ENCODE results near the gene SORCS2. TPM values are rescaled to one million over a fixed set of nuclear protein-coding genes. Genes with fewer than 3 reads are reported as not detected.

SORCS2 gene
- polyA plus RNA-seq, 1 donor (not counting 4 experiments of a cell fraction or from before 2014, with no cell fraction given) = 0.09 TPM

GRCh38 chr4:7458477-7458876 is 266.1 kb downstream of the SORCS2 start:
- DNase-seq (ENCODE audit: low read depth, low spot score) = no peak
- TF ChIP-seq CTCF (optimal IDR thresholded peaks at IDR 0.05 in 1 of 3, IDR thresholded peaks at IDR 0.05 in 1 of 3, conservative IDR thresholded peaks at IDR 0.05 in 1 of 3; ENCODE audit: extremely low read depth in 1 of 3, insufficient read depth in 2 of 3, low read length in 3 of 3) = no peak
- no peak for TF ChIP-seq EZH2 (IDR thresholded peaks at IDR 0.05; ENCODE audit: low read length)
- Histone ChIP-seq H3K27me3 (ENCODE audit: control insufficient read depth, extremely low read depth, insufficient read depth, low read length) (no peaks in the 10 kb centered on the region), H3K4me2 (ENCODE audit: control insufficient read depth, extremely low read depth, insufficient read depth, low read depth, low read length) (no peak overlapping the region), H3K9me1 (ENCODE audit: control insufficient read depth, extremely low read depth, insufficient read depth, low read length) (no peaks in the 10 kb centered on the region), H3K4me1 (ENCODE audit: control insufficient read depth, extremely low read depth, insufficient read depth, low read length) (no peaks in the 10 kb centered on the region), H3K27ac (ENCODE audit: control insufficient read depth, insufficient read depth, low read length) (no peak overlapping the region), H3K9ac (ENCODE audit: control insufficient read depth, extremely low read depth, insufficient read depth, low read length) (no peak overlapping the region), H2AFZ (ENCODE audit: control insufficient read depth, low read length) (no peak overlapping the region), H3K79me2 (ENCODE audit: control insufficient read depth, insufficient read depth, low read length) (no peaks in the 10 kb centered on the region), H3K9me3 (ENCODE audit: control insufficient read depth, low read depth, low read length) (no peaks in the 10 kb centered on the region), H3K4me3 (ENCODE audit: control insufficient read depth in 2 of 3, extremely low read depth in 1 of 3, insufficient read depth in 2 of 3, low read depth in 1 of 3, low read length in 3 of 3) (no peak overlapping the region), H3K36me3 (ENCODE audit: control insufficient read depth in 2 of 2, extremely low read depth in 1 of 2, insufficient read depth in 2 of 2, low read length in 2 of 2) (no peaks in the 10 kb centered on the region), H4K20me1 (ENCODE audit: control insufficient read depth, extremely low read depth, insufficient read depth, low read length) (no peaks in the 10 kb centered on the region)
- dilution Hi-C loops (cut with MboI; ENCODE audit: extremely low pct_ligation_motif_present, low sequenced_read_pairs) = no loop called here
- FAIRE-seq = no peak

DNA sequence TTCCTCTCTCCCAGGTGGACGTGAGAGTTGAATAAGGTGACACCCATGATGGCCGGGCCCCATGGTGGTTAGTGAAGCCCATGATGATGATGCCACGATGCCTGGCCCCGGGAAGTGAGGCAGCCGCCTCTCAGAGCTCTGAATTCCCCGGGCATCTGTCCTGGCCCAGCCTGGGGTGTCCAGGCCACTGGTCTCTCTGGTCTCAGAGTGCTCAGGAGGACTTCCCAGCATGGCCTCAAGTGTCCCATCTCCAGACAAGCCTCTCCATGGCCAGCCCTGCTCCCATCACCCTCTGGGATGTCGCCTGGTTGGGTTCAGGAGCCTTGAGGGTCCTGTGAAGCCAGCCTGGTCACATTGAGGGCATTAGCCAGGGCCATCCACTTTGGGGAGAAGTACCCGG is 267.1 kb downstream of the SORCS2 start:
- Histone ChIP-seq H3K9ac (ENCODE audit: control insufficient read depth, extremely low read depth, insufficient read depth, low read length) (no peak overlapping the region), H3K4me1 (ENCODE audit: control insufficient read depth, extremely low read depth, insufficient read depth, low read length) (no peaks in the 10 kb centered on the region), H3K27me3 (ENCODE audit: control insufficient read depth, extremely low read depth, insufficient read depth, low read length) (no peaks in the 10 kb centered on the region), H3K36me3 (ENCODE audit: control insufficient read depth in 2 of 2, extremely low read depth in 1 of 2, insufficient read depth in 2 of 2, low read length in 2 of 2) (no peaks in the 10 kb centered on the region), H4K20me1 (ENCODE audit: control insufficient read depth, extremely low read depth, insufficient read depth, low read length) (no peaks in the 10 kb centered on the region), H3K4me3 (ENCODE audit: control insufficient read depth in 2 of 3, extremely low read depth in 1 of 3, insufficient read depth in 2 of 3, low read depth in 1 of 3, low read length in 3 of 3) (no peak overlapping the region), H3K9me3 (ENCODE audit: control insufficient read depth, low read depth, low read length) (no peaks in the 10 kb centered on the region), H2AFZ (ENCODE audit: control insufficient read depth, low read length) (no peak overlapping the region), H3K27ac (ENCODE audit: control insufficient read depth, insufficient read depth, low read length) (no peak overlapping the region), H3K79me2 (ENCODE audit: control insufficient read depth, insufficient read depth, low read length) (no peaks in the 10 kb centered on the region), H3K9me1 (ENCODE audit: control insufficient read depth, extremely low read depth, insufficient read depth, low read length) (no peaks in the 10 kb centered on the region), H3K4me2 (ENCODE audit: control insufficient read depth, extremely low read depth, insufficient read depth, low read depth, low read length) (no peak overlapping the region)
- TF ChIP-seq CTCF (optimal IDR thresholded peaks at IDR 0.05 in 1 of 3, IDR thresholded peaks at IDR 0.05 in 1 of 3, conservative IDR thresholded peaks at IDR 0.05 in 1 of 3; ENCODE audit: extremely low read depth in 1 of 3, insufficient read depth in 2 of 3, low read length in 3 of 3) = no peak
- no peak for TF ChIP-seq EZH2 (IDR thresholded peaks at IDR 0.05; ENCODE audit: low read length)
- dilution Hi-C loops (cut with MboI; ENCODE audit: extremely low pct_ligation_motif_present, low sequenced_read_pairs) = no loop called here
- DNase-seq (ENCODE audit: low read depth, low spot score) = no peak
- no peak for FAIRE-seq

Data from keratinocyte (primary cell).